GM13977 (cell line): ENCODE measurements around the gene FOXO1.

Experiments used
- DNase-seq: peaks from one replicate; pipeline ENCODE4 v3.0.0; 2012; ENCODE audit warnings: low spot score
- in situ Hi-C: fragments of 300-500 bp; cut with MboI; formaldehyde crosslinking; loops from one replicate; pipeline ENCODE4 v1.12.0; 2022; ENCODE audit warnings: low sequenced_read_pairs, low pct_unique_long_range_greater_than_20kb, mixed read lengths, inconsistent platforms; ENCODE audit not compliant: unreplicated experiment
- TF ChIP-seq, protein P1 (sequence below): IDR thresholded peaks from 2 replicates; pipeline ENCODE4 v1.5.1; 2012; ENCODE audit warnings: mild to moderate bottlenecking, control low read depth; ENCODE audit not compliant: insufficient read depth; ENCODE audit errors: extremely low read depth, missing control alignments

Gene FOXO1

DNA sequence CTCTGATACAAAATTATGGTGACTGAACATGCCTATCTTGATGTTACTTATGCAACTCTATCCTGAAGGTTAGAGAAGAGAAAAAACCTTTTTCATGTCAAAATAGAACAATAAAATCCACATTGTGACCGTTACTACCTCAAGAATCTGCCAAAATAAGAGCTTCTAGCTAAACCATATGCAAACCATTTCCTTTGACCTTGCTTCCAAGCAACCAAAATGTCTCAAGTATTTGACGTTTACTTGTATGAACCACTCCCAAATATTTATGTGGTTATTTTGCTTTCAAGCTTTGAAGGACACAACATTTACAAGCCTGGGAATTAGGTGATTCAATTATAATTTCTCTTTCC is 13.9 kb downstream of the FOXO1 start:
- TF ChIP-seq, protein P1, sequence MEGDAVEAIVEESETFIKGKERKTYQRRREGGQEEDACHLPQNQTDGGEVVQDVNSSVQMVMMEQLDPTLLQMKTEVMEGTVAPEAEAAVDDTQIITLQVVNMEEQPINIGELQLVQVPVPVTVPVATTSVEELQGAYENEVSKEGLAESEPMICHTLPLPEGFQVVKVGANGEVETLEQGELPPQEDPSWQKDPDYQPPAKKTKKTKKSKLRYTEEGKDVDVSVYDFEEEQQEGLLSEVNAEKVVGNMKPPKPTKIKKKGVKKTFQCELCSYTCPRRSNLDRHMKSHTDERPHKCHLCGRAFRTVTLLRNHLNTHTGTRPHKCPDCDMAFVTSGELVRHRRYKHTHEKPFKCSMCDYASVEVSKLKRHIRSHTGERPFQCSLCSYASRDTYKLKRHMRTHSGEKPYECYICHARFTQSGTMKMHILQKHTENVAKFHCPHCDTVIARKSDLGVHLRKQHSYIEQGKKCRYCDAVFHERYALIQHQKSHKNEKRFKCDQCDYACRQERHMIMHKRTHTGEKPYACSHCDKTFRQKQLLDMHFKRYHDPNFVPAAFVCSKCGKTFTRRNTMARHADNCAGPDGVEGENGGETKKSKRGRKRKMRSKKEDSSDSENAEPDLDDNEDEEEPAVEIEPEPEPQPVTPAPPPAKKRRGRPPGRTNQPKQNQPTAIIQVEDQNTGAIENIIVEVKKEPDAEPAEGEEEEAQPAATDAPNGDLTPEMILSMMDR, result no peak
- DNase-seq, result no peak
- in situ Hi-C loops, result no loop called here

DNA sequence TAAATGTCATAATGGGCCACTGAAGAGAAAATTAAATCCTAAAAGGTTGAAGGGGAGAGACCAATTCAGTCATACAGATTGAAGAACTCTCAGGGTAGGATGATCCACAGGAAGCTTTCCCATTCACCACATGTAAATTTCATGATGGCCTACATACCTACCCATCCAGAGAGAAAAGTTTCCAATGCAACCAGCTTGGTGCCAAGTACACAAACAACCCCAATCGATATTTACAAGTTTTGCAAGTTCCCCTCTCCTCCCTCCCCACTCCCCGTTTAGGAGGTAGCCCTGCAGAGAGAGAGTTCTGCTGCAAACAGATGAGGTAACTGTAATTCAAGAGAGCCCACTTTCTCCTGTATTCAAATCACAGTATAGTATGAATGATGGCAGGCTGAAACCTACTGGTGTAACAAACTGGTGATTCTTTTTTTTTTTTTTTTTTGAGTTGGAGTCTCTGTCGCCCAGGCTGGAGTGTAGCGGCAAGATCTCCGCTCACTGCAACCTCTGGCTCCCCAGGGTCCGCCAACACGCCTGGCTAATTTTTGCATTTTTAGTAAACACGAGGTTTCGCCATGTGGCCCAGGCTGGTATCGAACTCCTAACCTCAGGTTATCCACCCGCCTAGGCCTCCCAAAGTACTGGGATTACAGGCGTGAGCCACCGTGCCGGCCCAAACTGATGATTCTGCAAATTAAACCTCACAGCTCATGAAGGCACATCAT is 14.4 kb downstream of the FOXO1 start:
- DNase-seq, result no peak
- in situ Hi-C loops, result no loop called here
- TF ChIP-seq, protein P1, result no peak

DNA sequence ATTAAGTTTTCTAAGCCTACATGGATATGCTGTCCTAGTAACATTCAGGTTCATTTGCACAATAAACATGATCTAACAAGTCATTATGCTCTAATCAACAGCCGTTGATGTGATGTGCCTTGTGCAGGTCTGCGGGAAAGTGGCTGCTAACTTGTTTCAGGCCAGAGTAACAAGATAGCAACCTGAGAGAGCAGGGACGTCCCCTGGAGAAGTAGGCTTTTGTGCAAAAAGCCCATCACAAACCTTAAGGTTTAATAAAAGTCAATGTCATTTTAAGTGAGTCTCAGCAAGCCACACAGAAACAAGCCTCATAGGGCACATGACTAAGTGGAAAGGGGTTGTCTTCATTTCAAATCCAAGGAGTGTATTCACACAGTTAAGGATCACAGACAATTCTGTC is 17.6 kb downstream of the FOXO1 start:
- no peak for DNase-seq
- TF ChIP-seq, protein P1, result no peak
- in situ Hi-C loops, result no loop called here

DNA sequence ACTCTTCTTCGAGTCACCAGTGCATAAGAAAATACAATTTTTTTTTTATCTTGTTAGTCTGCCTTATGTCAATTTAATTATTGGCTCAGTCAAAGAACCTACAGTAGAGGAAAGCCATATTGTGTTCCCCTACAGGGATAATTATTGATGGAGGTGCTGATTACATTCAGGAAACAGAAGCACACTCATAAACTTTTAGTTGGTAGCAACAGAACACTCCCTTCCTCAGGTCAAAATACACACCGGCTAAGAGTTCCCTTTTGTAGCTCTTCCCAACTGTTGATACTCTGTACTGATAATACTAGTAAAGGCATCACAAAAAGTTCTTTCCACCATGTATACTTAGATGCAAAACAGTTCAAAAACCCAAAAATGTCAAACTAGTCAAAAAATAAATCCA is 18.4 kb downstream of the FOXO1 start:
- in situ Hi-C loops, result no loop called here
- no peak for DNase-seq
- TF ChIP-seq, protein P1, result no peak

DNA sequence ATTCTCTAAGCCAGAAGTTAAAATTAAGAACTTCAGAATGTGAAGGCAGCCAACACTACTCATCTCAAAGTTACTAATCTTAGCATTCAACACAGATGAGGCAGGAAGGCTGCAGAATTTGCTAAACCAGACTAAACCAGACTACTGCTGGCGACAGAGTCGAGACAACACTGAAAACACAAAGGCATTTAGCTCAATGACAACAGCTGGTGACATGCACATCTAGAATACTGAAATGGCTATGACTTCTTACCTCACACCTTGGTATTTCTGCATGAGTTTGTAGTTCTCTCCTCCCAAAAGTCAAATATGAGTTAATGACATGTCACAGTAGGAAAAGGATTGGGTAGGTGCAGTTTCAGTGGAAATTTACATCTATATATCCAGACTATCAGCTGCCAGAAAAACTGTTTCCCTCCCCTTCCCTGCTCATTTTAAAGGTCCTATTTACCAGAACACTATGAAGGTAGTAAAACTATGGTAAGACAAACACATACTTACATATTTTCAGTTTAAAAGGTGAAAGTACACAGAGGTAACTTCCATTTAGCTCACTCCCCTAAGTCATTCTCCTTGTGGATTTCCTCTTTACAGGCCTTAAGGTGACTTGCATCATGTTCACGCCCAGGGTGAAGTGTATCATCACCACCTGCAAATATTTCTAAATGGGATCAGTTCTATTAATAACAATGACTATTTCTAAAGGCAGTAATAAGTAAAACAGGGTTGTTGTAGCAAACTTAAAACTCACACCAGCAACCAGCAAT is 21.4 kb downstream of the FOXO1 start:
- in situ Hi-C loops, result no loop called here
- no peak for DNase-seq
- TF ChIP-seq, protein P1, result no peak

DNA sequence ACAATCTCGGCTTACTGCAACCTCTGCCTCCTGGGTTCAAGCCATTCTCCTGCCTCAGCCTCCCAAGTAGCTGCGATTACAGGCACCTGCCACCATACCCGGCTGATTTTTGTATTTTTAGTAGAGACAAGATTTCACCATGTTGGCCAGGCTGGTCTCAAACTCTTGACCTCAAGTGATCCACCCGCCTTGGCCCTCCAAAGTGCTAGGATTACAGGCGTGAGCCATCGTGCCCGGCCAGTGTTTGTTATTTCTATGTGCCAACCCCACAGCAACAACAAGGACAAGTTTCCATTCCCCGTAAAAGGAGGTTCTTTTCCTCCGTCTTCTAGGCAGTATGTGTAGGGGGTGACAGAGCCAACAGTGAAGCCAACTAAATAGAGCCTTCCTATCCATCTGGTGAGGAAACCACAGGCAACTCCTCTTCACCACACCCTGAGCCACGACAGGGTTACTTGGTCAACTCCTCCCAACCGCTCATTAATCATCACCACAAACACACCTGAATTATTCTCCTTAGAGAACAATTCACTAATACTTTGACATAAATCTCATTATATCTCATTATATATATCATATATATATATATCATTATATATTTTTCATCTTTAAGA is 25.5 kb downstream of the FOXO1 start:
- TF ChIP-seq, protein P1, result no peak
- DNase-seq, result no peak
- in situ Hi-C loops, result no loop called here
